B cell (primary cell): ENCODE results near the gene TMEM45A. TPM values are rescaled to one million over a fixed set of nuclear protein-coding genes. Genes with fewer than 3 reads are reported as not detected.

Source experiments
- ATAC-seq: fragments of 200-7000 bp; cut with Tn5 transposase; one replicate; pipeline ENCODE4 v1.10.0; 2021; ENCODE audit warnings: low read depth, mild to moderate bottlenecking, moderate number of reproducible peaks, moderate library complexity
- CTCF ChIA-PET: fragments of 350-600 bp; sonication (Branson Sonifier 250); formaldehyde crosslinking; loops from one replicate; lab custom pipeline; 2021; ENCODE audit warnings: antibody characterized with exemption, inconsistent platforms; lab: Charles Lee
- POLR2A ChIA-PET: fragments of 350-600 bp; sonication (Branson Sonifier 250); formaldehyde crosslinking; loops from one replicate; lab custom pipeline; 2021; ENCODE audit warnings: antibody characterized with exemption; lab: Charles Lee
- DNase-seq: peaks from one replicate; pipeline ENCODE4 v3.0.0; 2013
- H2AFZ ChIP-seq: 2 replicates; pipeline ENCODE4 v1.6.1; 2012; ENCODE audit warnings: mild to moderate bottlenecking, low read depth, low read length; ENCODE audit not compliant: insufficient read depth, poor library complexity, severe bottlenecking
- H3K27ac ChIP-seq, 2 donors: 1 replicate in 1 of 2; 2 replicates in 1 of 2; pipeline ENCODE4 v1.5.1; 2012 to 2013; ENCODE audit warnings: low read length in 2 of 2, mild to moderate bottlenecking in 2 of 2, moderate library complexity in 1 of 2
- H3K27me3 ChIP-seq, 4 experiments: fragments of 200-600 bp in 1 of 4; sonication (generic) in 1 of 4; replicated peaks in 1 of 4; 1 replicate in 2 of 4; 2 replicates in 2 of 4; pipeline versions ENCODE4 v1.6.1 to v1.7.0; 2013 to 2016; ENCODE audit warnings: low read length in 3 of 4, mild to moderate bottlenecking in 2 of 4, mixed read lengths in 1 of 4, moderate library complexity in 1 of 4; ENCODE audit not compliant: insufficient read depth in 4 of 4, control insufficient read depth in 3 of 4; ENCODE audit errors: control extremely low read depth in 1 of 4
- H3K36me3 ChIP-seq, 2 experiments: replicated peaks in 1 of 2; 1 replicate in 1 of 2; 2 replicates in 1 of 2; pipeline versions ENCODE4 v1.6.1 to v1.7.1; 2013; ENCODE audit warnings: low read length in 1 of 2; ENCODE audit not compliant: insufficient read depth in 2 of 2, control insufficient read depth in 1 of 2; ENCODE audit errors: control extremely low read depth in 1 of 2, extremely low read depth in 1 of 2
- H3K4me1 ChIP-seq, 2 donors: fragments of 200-600 bp in 1 of 2; sonication (generic) in 1 of 2; 1 replicate in 1 of 2; 2 replicates in 1 of 2; pipeline versions ENCODE4 v1.5.1 to v1.6.1; 2013 to 2017; ENCODE audit warnings: low read length in 2 of 2; ENCODE audit not compliant: control insufficient read depth in 2 of 2, insufficient read depth in 2 of 2
- H3K4me2 ChIP-seq: replicated peaks from 2 replicates; pipeline ENCODE3; 2012; ENCODE audit warnings: mild to moderate bottlenecking, low read depth, low read length; ENCODE audit not compliant: poor library complexity, severe bottlenecking
- H3K4me3 ChIP-seq, 5 experiments: fragments of 200-600 bp in 1 of 5; sonication (generic) in 1 of 5; 1 replicate in 3 of 5; 2 replicates in 2 of 5; pipeline versions ENCODE4 v1.5.1 to v1.7.0; 2011 to 2016; ENCODE audit warnings: low read length in 4 of 5, mild to moderate bottlenecking in 4 of 5, low read depth in 2 of 5, control low read depth in 1 of 5, moderate library complexity in 1 of 5; ENCODE audit not compliant: insufficient read depth in 1 of 5; ENCODE audit errors: control extremely low read depth in 1 of 5, extremely low read depth in 1 of 5
- H3K79me2 ChIP-seq: fragments of 200-600 bp; sonication (generic); one replicate; pipeline ENCODE4 v1.6.0; 2016; ENCODE audit warnings: low read length; ENCODE audit not compliant: control insufficient read depth, insufficient read depth
- H3K9ac ChIP-seq: fragments of 200-600 bp; sonication (generic); 2 replicates; pipeline ENCODE4 v1.6.1; 2017; ENCODE audit warnings: mild to moderate bottlenecking, low read length, moderate library complexity
- H3K9me3 ChIP-seq, 3 donors: one replicate each; pipeline versions ENCODE4 v1.6.1 to v1.7.1; 2013; ENCODE audit warnings: low read length in 2 of 3; ENCODE audit not compliant: control insufficient read depth in 2 of 3, insufficient read depth in 1 of 3; ENCODE audit errors: control extremely low read depth in 1 of 3
- H4K20me1 ChIP-seq: 2 replicates; pipeline ENCODE4 v1.6.0; 2012; ENCODE audit warnings: mild to moderate bottlenecking, low read length; ENCODE audit not compliant: insufficient read depth, control insufficient read depth, poor library complexity, severe bottlenecking
- H3K27ac Mint-ChIP-seq: one replicate; pipeline ENCODE4 v1.8.0; 2021; ENCODE audit warnings: mixed read lengths
- H3K27me3 Mint-ChIP-seq: one replicate; pipeline ENCODE4 v1.8.0; 2021; ENCODE audit warnings: mixed read lengths
- H3K4me1 Mint-ChIP-seq: one replicate; pipeline ENCODE4 v1.8.0; 2021; ENCODE audit warnings: mixed read lengths
- H3K4me3 Mint-ChIP-seq: one replicate; pipeline ENCODE4 v1.8.0; 2021; ENCODE audit warnings: mixed read lengths
- H3K9me3 Mint-ChIP-seq: one replicate; pipeline ENCODE4 v1.8.0; 2022; ENCODE audit warnings: mixed read lengths; ENCODE audit not compliant: insufficient read depth
- EZH2 ChIP-seq: IDR thresholded peaks from 2 replicates; pipeline ENCODE4 v1.6.1; 2012; ENCODE audit warnings: borderline replicate concordance, low read depth, mild to moderate bottlenecking, moderate library complexity, low read length; ENCODE audit not compliant: insufficient read depth, poor library complexity, severe bottlenecking
- WGBS: methylation state at CpG from one replicate; pipeline ENCODE4 v1.1.5; 2013; ENCODE audit warnings: missing lambda C conversion rate; ENCODE audit not compliant: insufficient coverage; 5-methylcytosine and 5-hydroxymethylcytosine counted together
- intact Hi-C: fragments of 100-400 bp; cut with micrococcal nuclease; formaldehyde crosslinking; loops from one replicate; pipeline ENCODE4 v1.10.0; 2022
- polyA plus RNA-seq: library from polyadenylated mRNA; depleted of rRNA; stranded (reverse); fragments of >200 nt; gene quantifications from 2 replicates; pipeline ENCODE4 v1.2.3, GENCODE V29; 2012
- total RNA-seq, 2 donors: library from RNA; stranded (reverse); fragments of 120-200 nt in 1 of 2; gene quantifications; 1 replicate in 1 of 2; 2 replicates in 1 of 2; pipeline versions ENCODE4 v1.2.3 to v1.2.4, GENCODE V29; 2013 to 2022
- TF ChIP-seq, protein P1 (sequence below): fragments of 200-600 bp; IDR thresholded peaks from one replicate; pipeline ENCODE4 v1.8.0; 2022; ENCODE audit warnings: antibody characterized with exemption, mild to moderate bottlenecking

TMEM45A gene
- total and polyA plus RNA-seq, 2 donors (not counting 1 experiment from before 2014, with no cell fraction given) = 0.20 TPM; not detected in 1

DNA sequence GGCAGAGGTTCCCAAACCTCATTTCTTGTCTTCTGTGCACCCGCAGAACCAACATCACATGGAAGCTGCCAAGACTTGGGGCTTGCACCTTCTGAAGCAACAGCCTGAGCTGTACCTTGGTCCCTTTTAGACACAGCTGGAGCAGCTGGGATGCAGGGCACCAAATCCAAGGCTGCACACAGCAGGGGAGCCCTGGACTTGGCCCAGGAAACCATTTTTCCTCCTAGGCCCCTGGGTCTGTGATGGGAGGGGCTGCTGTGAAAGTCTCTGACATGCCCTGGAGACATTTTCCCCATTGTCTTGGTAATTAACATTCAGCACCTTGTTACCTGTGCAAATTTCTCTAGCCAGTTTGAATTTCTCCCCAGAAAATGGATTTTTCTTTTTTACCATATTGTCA, 33.6 kb upstream of the TMEM45A start:
- Mint-ChIP-seq H3K27ac (no peak overlapping the region), H3K4me3 (no peak overlapping the region), H3K27me3 (no peaks in the 10 kb centered on the region), H3K4me1 (no peaks in the 10 kb centered on the region), H3K9me3 (no peaks in the 10 kb centered on the region)
- ChIA-PET POLR2A (no interaction called here), CTCF (no interaction called here)
- no peak overlapping the region for H3K4me2 ChIP-seq
- intact Hi-C loops = no loop called here
- H2AFZ ChIP-seq = no peak overlapping the region
- H3K4me3 ChIP-seq = no peak overlapping the region
- 100% methylated on average over 1 of the region's 1 CpG for WGBS
- no peaks in the 10 kb centered on the region for H3K36me3 ChIP-seq
- no peak overlapping the region for H3K9ac ChIP-seq
- peaks cover 0 to 3% (median 0%) of the 10 kb centered on the region in 4 experiments for H3K27me3 ChIP-seq
- no peaks in the 10 kb centered on the region for H3K9me3 ChIP-seq
- ATAC-seq (no peak), DNase-seq (no peak)
- no peaks in the 10 kb centered on the region for H3K4me1 ChIP-seq
- TF ChIP-seq EZH2 = no peak
- TF ChIP-seq, protein P1, sequence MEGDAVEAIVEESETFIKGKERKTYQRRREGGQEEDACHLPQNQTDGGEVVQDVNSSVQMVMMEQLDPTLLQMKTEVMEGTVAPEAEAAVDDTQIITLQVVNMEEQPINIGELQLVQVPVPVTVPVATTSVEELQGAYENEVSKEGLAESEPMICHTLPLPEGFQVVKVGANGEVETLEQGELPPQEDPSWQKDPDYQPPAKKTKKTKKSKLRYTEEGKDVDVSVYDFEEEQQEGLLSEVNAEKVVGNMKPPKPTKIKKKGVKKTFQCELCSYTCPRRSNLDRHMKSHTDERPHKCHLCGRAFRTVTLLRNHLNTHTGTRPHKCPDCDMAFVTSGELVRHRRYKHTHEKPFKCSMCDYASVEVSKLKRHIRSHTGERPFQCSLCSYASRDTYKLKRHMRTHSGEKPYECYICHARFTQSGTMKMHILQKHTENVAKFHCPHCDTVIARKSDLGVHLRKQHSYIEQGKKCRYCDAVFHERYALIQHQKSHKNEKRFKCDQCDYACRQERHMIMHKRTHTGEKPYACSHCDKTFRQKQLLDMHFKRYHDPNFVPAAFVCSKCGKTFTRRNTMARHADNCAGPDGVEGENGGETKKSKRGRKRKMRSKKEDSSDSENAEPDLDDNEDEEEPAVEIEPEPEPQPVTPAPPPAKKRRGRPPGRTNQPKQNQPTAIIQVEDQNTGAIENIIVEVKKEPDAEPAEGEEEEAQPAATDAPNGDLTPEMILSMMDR = no peak
- no peaks in the 10 kb centered on the region for H4K20me1 ChIP-seq
- H3K79me2 ChIP-seq = no peaks in the 10 kb centered on the region
- no peak overlapping the region for H3K27ac ChIP-seq

DNA sequence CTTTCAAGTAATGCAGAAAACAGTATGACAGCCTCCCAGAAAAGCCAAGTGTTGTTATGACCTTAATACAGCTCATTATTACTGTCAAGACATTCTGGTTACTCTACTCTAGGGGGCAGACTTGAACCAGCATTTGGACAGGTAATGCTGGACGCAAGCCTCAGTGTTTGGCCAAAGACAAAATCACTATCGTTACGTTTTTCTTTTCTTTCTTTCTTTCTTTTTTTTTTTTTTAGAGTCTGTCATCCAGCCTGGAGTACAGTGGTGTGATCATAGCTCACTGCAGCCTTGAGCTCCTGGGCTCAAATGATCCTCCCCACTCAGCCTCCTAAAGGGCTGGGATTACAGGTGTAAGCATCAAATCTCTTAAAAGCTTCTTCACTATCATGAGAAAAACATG, 29.4 kb upstream of the TMEM45A start:
- H3K4me2 ChIP-seq = no peak overlapping the region
- H3K9ac ChIP-seq = no peak overlapping the region
- TF ChIP-seq EZH2 = no peak
- TF ChIP-seq, protein P1 = peak; percentile 41
- H3K4me1 Mint-ChIP-seq = no peaks in the 10 kb centered on the region
- no peak overlapping the region for H3K27ac ChIP-seq
- peaks cover 0 to 6% (median 6%) of the 10 kb centered on the region in 3 donors for H3K9me3 ChIP-seq
- WGBS = no CpG with 5 or more reads among the region's 3 CpGs
- DNase-seq = peak; percentile 14
- H3K36me3 ChIP-seq = no peaks in the 10 kb centered on the region
- intact Hi-C loops = loop anchor here (1.0 kb wide), 1 partner anchor 127 kb away; no protein-coding TSS in a partner anchor
- ChIA-PET POLR2A (no interaction called here), CTCF (interaction anchor here (0.6 to 2.2 kb wide), 4 partner anchors 127 to 1038 kb away, joined by 3 to 16 read pairs (median 4); no protein-coding TSS in a partner anchor)
- no peak overlapping the region for H3K4me3 Mint-ChIP-seq
- no peaks in the 10 kb centered on the region for H3K27me3 Mint-ChIP-seq
- H3K4me3 ChIP-seq = no peak overlapping the region
- H3K27ac Mint-ChIP-seq = no peak overlapping the region
- H3K4me1 ChIP-seq = no peaks in the 10 kb centered on the region
- no peaks in the 10 kb centered on the region for H3K9me3 Mint-ChIP-seq
- no peaks in the 10 kb centered on the region for H3K79me2 ChIP-seq
- peaks cover 0 to 4% (median 0%) of the 10 kb centered on the region in 4 experiments for H3K27me3 ChIP-seq
- no peaks in the 10 kb centered on the region for H4K20me1 ChIP-seq
- no peak overlapping the region for H2AFZ ChIP-seq
- ATAC-seq = no peak
